ENCODE data around the gene RNF223.

GRCh38 chr1:1054099-1054700 is 19.9 kb downstream of the RNF223 start:
- TF ChIP-seq POLR2AphosphoS5 (IDR thresholded peaks at IDR 0.05) (no peak), CTCF (IDR thresholded peaks at IDR 0.05) (no peak), POLR2A (IDR thresholded peaks at IDR 0.05) (no peak), EP300 (IDR thresholded peaks at IDR 0.05) (no peak)
